Common myeloid progenitor, CD34-positive (primary cell): ENCODE results near the gene SSBP4.
A peak's percentile ranks its signal among the peaks of the same experiment; 100 is the strongest.

Source experiments
- CTCF ChIA-PET: fragments of 350-600 bp; sonication (Branson Sonifier 250); formaldehyde crosslinking; loops from one replicate; lab custom pipeline; 2021; ENCODE audit warnings: antibody characterized with exemption; lab: Charles Lee
- POLR2A ChIA-PET: fragments of 350-600 bp; sonication (Branson Sonifier 250); formaldehyde crosslinking; loops from one replicate; lab custom pipeline; 2021; ENCODE audit warnings: antibody characterized with exemption; lab: Charles Lee
- DNase-seq, 3 donors: peaks; one replicate each; pipeline versions ENCODE4 v3.0.0 to v3.0.0-alpha.2; 2013
- H3K27ac ChIP-seq, 2 experiments: 1 replicate in 1 of 2; 2 replicates in 1 of 2; pipeline ENCODE4 v1.7.0; 2013; ENCODE audit warnings: inconsistent platforms in 2 of 2, low read length in 2 of 2, mild to moderate bottlenecking in 2 of 2, low read depth in 1 of 2, moderate library complexity in 1 of 2; ENCODE audit not compliant: severe bottlenecking in 2 of 2, insufficient read depth in 1 of 2, poor library complexity in 1 of 2
- H3K27me3 ChIP-seq, 5 experiments: replicated peaks in 2 of 5; 1 replicate in 3 of 5; 2 replicates in 2 of 5; pipeline versions ENCODE4 v1.6.1 to v1.7.0; 2013; ENCODE audit warnings: low read length in 4 of 5, mild to moderate bottlenecking in 2 of 5, moderate library complexity in 2 of 5, inconsistent platforms in 1 of 5; ENCODE audit not compliant: insufficient read depth in 5 of 5, control insufficient read depth in 4 of 5
- H3K36me3 ChIP-seq, 4 experiments: 1 replicate in 2 of 4; 2 replicates in 2 of 4; pipeline versions ENCODE4 v1.6.1 to v1.7.0; 2013; ENCODE audit warnings: low read length in 3 of 4, control low read depth in 1 of 4, mild to moderate bottlenecking in 1 of 4; ENCODE audit not compliant: control insufficient read depth in 4 of 4, insufficient read depth in 4 of 4
- H3K4me1 ChIP-seq, 4 experiments: 1 replicate in 3 of 4; 2 replicates in 1 of 4; pipeline versions ENCODE4 v1.6.1 to v1.7.1; 2013; ENCODE audit warnings: low read length in 3 of 4, mild to moderate bottlenecking in 3 of 4, control low read depth in 1 of 4, inconsistent platforms in 1 of 4, moderate library complexity in 1 of 4; ENCODE audit not compliant: control insufficient read depth in 4 of 4, insufficient read depth in 4 of 4; ENCODE audit errors: control extremely low read depth in 1 of 4
- H3K4me3 ChIP-seq, 7 experiments: 1 replicate in 4 of 7; 2 replicates in 3 of 7; pipeline versions ENCODE4 v1.5.1 to v1.7.0; 2013; ENCODE audit warnings: mild to moderate bottlenecking in 7 of 7, low read length in 6 of 7, moderate library complexity in 6 of 7, inconsistent platforms in 2 of 7, low read depth in 2 of 7, control low read depth in 1 of 7; ENCODE audit not compliant: insufficient read depth in 4 of 7, control insufficient read depth in 1 of 7; ENCODE audit errors: extremely low read depth in 1 of 7
- H3K9me3 ChIP-seq, 5 experiments: 1 replicate in 4 of 5; 2 replicates in 1 of 5; pipeline versions ENCODE4 v1.6.1 to v1.7.1; 2013; ENCODE audit warnings: low read length in 4 of 5, mild to moderate bottlenecking in 2 of 5, inconsistent platforms in 1 of 5, low read depth in 1 of 5, moderate library complexity in 1 of 5; ENCODE audit not compliant: control insufficient read depth in 4 of 5, insufficient read depth in 2 of 5; ENCODE audit errors: control extremely low read depth in 1 of 5
- WGBS: methylation state at CpG from one replicate; pipeline ENCODE4 v1.1.5; 2013; ENCODE audit not compliant: insufficient coverage; 5-methylcytosine and 5-hydroxymethylcytosine counted together

SSBP4 gene

DNA sequence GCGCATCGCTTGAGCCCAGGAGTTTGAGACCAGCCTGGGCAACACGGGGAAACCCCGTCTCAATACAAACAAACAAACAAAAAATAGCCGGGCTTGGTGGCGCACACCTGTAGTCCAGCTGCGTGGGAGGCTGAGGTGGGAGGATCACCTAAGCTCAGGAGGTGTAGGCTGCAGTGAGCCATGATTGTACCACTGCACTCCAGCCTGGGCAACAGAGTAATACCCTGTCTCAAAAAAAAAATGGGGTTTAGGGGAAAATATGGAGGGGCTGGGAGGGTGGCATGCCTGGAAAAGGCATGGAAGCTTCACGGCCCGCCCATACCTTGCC lies 20.7 kb downstream of the SSBP4 start:
- Histone ChIP-seq H3K36me3 (peaks cover 0 to 27% (median 23%) of the 10 kb centered on the region in 4 experiments), H3K4me1 (peaks cover 0 to 28% (median 22%) of the 10 kb centered on the region in 4 experiments), H3K4me3 (no peak overlapping the region), H3K9me3 (no peaks in the 10 kb centered on the region), H3K27me3 (no peaks in the 10 kb centered on the region), H3K27ac (no peak overlapping the region)
- no peak for DNase-seq
- WGBS, result 95% methylated on average over 6 of the region's 9 CpGs
- ChIA-PET POLR2A (interaction anchor here (0.6 kb wide), 1 partner anchor 517 kb away, joined by 3 read pairs; no protein-coding TSS in a partner anchor), CTCF (interaction anchor here (1.0 to 1.9 kb wide), 4 partner anchors 14 to 30 kb away, joined by 3 to 8 read pairs (median 3); partner anchors contain the start of gene SSBP4)

GRCh38 chr19:18440415-18440877 lies 21.2 kb downstream of the SSBP4 start:
- CTCF ChIA-PET, result interaction anchor here (1.0 to 1.9 kb wide), 4 partner anchors 13 to 30 kb away, joined by 3 to 8 read pairs (median 3); partner anchors contain the start of gene SSBP4
- POLR2A ChIA-PET, result interaction anchor here (0.5 to 1.0 kb wide), 4 partner anchors 10 to 378 kb away, joined by 3 to 4 read pairs (median 3); no protein-coding TSS in a partner anchor
- H3K27ac ChIP-seq, result no peak overlapping the region
- peak; percentile 48 to 62 (median 61) for DNase-seq
- 51% methylated on average over 11 of the region's 11 CpGs for WGBS
- no peaks in the 10 kb centered on the region for H3K27me3 ChIP-seq
- no peak overlapping the region for H3K4me3 ChIP-seq
- H3K36me3 ChIP-seq, result peaks cover 0 to 31% (median 21%) of the 10 kb centered on the region in 4 experiments
- H3K4me1 ChIP-seq, result peaks cover 0 to 27% (median 22%) of the 10 kb centered on the region in 4 experiments
- no peaks in the 10 kb centered on the region for H3K9me3 ChIP-seq

GRCh38 chr19:18440936-18441803 lies 22.0 kb downstream of the SSBP4 start:
- no peak overlapping the region for H3K4me3 ChIP-seq
- no peaks in the 10 kb centered on the region for H3K9me3 ChIP-seq
- H3K36me3 ChIP-seq, result peaks cover 0 to 31% (median 23%) of the 10 kb centered on the region in 4 experiments
- 96% methylated on average over 23 of the region's 23 CpGs for WGBS
- H3K27me3 ChIP-seq, result no peaks in the 10 kb centered on the region
- H3K4me1 ChIP-seq, result peaks cover 0 to 22% (median 18%) of the 10 kb centered on the region in 4 experiments
- ChIA-PET CTCF (interaction anchor here (1.0 to 1.4 kb wide), 2 partner anchors 12 to 16 kb away, joined by 3 read pairs; no protein-coding TSS in a partner anchor), POLR2A (interaction anchor here (0.5 to 1.0 kb wide), 4 partner anchors 9 to 377 kb away, joined by 3 to 4 read pairs (median 3); no protein-coding TSS in a partner anchor)
- DNase-seq, result no peak
- H3K27ac ChIP-seq, result no peak overlapping the region

- ChIA-PET POLR2A (no interaction called here), CTCF (no interaction called here)
- H3K36me3 ChIP-seq, result peaks cover 0 to 36% (median 32%) of the 10 kb centered on the region in 4 experiments
- peak in 2 of 3 donors; percentile 23 to 48 for DNase-seq
- no peaks in the 10 kb centered on the region for H3K9me3 ChIP-seq
- H3K27ac ChIP-seq, result no peak overlapping the region
- no peak overlapping the region for H3K4me3 ChIP-seq
- H3K4me1 ChIP-seq, result peaks cover 0 to 13% (median 10%) of the 10 kb centered on the region in 4 experiments
- 89% methylated on average over 1 of the region's 5 CpGs for WGBS
- H3K27me3 ChIP-seq, result no peaks in the 10 kb centered on the region
Measured at GRCh38 chr19:18441804-18442788, 22.9 kb downstream of the SSBP4 start.

DNA sequence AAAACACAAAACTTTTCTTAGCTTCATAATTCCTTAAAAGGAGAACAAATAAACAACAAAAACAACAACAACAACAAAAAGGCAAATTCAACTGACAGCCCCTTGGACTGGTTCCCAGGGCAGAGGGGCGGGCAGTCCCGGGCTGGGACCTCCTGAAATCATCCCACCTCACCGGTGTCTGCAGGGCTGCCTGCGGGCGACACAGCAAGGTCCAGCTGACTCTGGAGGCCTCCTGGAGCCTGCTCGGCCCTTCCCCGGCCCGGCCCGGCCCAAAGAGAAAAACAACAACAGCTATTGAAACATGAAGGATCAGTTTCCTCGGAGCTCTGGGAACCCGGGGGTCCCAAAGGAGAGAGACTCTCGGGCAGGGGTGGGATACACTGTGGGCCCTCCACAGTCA lies 23.7 kb downstream of the SSBP4 start:
- Histone ChIP-seq H3K4me3 (no peak overlapping the region), H3K36me3 (peaks cover 0 to 43% (median 38%) of the 10 kb centered on the region in 4 experiments), H3K27me3 (no peaks in the 10 kb centered on the region), H3K9me3 (no peaks in the 10 kb centered on the region), H3K27ac (no peak overlapping the region), H3K4me1 (peaks cover 0 to 7% (median 5%) of the 10 kb centered on the region in 4 experiments)
- POLR2A ChIA-PET, result no interaction called here
- CTCF ChIA-PET, result interaction anchor here (1.2 to 1.7 kb wide), 2 partner anchors 11 to 78 kb away, joined by 3 to 4 read pairs; no protein-coding TSS in a partner anchor
- 98% methylated on average over 8 of the region's 12 CpGs for WGBS
- DNase-seq, result no peak

- ChIA-PET POLR2A (no interaction called here), CTCF (interaction anchor here (1.2 to 1.7 kb wide), 2 partner anchors 10 to 79 kb away, joined by 3 to 4 read pairs; no protein-coding TSS in a partner anchor)
- Histone ChIP-seq H3K4me3 (no peak overlapping the region), H3K9me3 (no peaks in the 10 kb centered on the region), H3K36me3 (peaks cover 0 to 48% (median 42%) of the 10 kb centered on the region in 4 experiments), H3K27ac (no peak overlapping the region), H3K27me3 (no peaks in the 10 kb centered on the region), H3K4me1 (peaks cover 0 to 4% (median 3%) of the 10 kb centered on the region in 4 experiments)
- DNase-seq, result no peak
- WGBS, result 97% methylated on average over 5 of the region's 6 CpGs
Measured at GRCh38 chr19:18443406-18443805, 24.2 kb downstream of the SSBP4 start.
